ENCODE measurements around the gene CALM1.
"Not testable (repeated sequence)": the region's sequence is repeated elsewhere in the genome, so short reads cannot be mapped to it uniquely, and the experiment has no call there.

The CALM1 gene

DNA sequence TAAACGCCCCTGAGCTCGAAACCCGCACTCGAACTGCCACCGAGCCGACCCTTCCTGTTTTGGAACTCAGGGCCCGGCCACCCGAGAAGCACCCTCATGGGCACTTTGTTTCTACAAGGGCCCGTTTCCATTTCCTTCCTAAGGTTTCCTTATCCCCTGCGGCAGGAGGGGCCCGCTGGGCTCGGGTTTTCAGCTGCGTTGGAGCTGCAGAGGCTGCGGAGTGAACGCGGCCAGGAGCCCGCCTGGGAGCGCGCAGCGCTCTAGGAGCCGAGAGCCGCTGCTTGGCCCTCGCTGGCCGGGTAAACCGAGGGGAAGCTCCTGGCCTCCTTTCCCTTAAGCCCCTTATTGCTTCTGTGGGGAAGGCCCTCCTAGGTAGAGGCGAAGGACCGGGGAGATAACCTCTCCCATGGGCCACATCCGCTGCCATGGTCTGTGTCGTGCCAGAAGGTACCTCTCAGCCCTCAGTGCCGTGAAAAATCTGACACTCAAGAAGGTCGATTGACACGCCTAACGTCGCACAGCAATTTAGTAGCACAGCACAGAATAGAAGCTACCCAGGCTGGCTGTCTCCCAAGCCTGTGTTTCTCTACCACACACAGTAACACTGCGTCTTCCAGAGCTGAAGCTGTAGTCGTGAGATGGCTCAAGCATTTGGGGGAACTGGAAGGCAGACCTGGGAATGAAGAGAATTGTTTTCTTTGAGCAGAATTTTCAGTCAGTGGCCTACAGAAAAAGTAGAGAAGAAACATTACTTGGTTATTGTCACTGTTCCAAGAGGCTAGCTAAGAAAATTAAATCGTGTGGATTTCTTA, 12.9 kb upstream of the CALM1 start:
- DNase-seq, result peak; percentile 32 to 53 (median 48)

DNA sequence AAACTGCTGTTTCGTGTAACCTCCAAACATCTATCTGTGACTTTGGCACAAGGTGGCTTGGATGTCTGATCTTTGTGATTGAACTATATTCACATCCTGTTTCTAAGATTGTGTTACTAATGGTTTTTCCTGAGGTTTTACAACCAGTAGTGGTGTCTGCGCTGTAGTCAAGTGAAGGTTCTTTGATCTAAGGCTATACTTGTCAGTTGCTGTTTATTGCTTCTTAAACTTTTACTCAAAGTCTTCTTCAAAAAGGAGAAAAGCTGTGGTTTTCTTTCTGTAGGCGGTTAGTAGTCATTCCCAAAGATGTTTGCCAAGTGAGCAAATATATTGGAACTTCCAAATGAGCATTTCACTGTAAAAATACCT, 12.3 kb upstream of the CALM1 start:
- no peak for DNase-seq

DNA sequence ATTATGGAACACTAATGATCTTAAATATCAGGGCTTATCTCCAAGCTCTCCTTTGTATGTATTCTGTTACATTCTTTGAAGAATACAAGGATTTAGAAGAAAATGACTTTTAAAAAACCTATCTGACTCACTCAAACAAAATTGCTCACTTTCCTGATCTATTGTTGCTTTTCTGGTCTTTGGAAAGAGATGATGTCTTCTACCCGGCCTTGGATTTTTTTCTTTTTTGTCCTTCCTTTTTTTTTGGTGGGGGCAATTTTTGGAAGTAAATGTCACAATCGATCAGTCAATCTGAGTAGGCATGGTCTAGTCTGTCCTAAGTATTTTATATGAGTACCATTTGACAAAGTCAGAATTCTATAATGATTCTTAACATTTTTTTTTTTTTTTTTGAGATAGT, 10.5 kb upstream of the CALM1 start:
- DNase-seq, result no peak

DNA sequence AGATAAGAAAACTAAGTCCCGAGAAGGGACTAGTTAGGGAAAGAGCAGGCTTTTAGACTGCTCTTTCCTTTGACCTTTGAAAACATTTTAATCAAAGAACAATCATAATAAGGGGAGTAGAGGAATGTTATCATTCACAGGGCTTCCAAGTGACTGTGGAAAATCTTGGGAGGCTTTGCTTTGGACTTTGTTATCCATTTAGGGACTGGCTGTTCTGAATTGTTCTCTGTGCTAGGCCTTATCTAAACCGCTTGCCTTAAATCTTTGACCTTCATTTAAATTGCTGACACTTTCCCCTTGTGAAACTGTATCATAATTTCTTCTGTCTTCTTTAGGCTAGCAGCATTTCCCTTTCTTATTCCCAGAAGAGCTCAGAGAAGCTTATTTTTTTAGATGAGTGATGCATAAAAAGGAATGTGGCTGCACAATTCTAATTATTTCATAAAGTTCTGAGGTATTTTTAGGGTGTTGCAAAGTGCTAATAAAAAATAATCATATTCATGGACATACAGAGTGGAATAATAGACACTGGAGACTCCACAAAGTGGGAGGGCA, 9.5 kb upstream of the CALM1 start:
- no peak for DNase-seq

DNA sequence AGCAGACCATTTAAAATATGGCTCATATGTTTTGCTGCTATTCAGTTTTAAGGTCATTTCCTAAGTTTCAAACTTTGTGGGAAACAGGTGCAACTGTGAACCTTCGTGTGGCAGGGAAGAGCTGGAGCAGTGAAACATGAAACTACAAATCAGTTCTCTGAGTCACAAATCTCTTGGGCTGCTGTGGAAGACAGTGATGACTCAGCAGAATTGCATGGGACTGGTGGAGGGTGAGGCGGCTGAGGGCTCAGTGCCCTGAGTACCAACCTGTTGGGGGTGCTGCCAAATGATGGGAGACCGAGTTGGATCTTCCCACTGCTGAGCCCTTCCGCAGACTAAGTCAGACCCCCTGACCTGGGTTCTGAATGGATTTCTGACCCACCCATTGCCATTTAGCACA, 8.4 kb upstream of the CALM1 start:
- no peak for DNase-seq

DNA sequence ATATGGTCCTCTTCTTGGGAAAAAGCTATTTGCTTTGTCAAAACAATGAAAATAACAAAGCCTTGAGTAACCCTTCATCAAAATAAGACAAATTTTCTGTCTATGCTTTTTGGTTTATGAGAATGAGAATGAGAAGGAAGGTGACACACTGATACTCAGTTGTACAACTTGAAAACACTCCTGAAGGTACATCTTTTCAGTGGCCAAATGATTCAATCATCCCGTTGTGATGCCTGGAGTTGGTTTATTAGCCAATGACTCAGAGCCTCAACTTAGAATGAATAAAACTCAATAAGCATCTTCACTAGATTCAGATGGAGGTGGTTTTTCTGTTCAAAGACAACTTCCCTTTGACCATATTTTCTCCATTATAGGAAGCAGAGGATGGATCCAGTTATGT, 7.8 kb upstream of the CALM1 start:
- DNase-seq, result no peak

DNA sequence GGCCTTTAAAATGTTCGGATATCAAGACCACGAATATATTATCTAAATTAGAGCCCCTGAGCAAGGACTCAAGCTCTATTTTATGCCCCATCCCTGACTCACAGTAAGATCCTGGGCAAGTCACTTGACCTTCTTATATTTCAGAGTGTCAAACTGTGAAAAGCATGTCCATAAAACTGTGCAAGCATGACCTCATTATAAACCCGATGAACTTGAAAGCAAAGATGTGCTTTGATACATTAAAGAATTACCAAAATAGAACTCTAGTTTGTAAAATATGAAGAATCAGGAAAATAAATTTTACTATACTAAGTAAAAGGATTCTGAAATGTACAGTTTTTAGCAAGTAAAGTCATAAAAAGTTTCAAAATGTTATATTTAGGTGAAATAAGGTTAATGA, 2.9 kb upstream of the CALM1 start:
- no peak for DNase-seq

DNA sequence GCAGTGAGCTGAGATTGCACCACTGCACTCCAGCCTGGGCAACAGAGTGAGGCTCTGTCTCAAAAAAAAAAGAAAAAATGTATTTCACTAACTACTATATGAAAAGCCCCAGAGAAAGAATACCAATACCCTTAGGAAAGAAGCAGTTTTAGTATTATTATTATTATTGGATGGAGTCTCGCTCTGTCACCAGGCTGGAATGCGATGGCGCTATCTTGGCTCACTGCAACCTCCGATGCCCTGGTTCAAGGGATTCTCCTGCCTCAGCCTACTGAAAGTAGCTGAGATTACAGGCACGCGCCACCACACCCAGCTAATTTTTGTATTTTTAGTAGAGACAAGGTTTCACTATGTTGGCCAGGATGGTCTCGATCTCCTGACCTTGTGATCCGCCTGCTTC, 2.0 kb upstream of the CALM1 start:
- DNase-seq, result not testable (repeated sequence)

DNA sequence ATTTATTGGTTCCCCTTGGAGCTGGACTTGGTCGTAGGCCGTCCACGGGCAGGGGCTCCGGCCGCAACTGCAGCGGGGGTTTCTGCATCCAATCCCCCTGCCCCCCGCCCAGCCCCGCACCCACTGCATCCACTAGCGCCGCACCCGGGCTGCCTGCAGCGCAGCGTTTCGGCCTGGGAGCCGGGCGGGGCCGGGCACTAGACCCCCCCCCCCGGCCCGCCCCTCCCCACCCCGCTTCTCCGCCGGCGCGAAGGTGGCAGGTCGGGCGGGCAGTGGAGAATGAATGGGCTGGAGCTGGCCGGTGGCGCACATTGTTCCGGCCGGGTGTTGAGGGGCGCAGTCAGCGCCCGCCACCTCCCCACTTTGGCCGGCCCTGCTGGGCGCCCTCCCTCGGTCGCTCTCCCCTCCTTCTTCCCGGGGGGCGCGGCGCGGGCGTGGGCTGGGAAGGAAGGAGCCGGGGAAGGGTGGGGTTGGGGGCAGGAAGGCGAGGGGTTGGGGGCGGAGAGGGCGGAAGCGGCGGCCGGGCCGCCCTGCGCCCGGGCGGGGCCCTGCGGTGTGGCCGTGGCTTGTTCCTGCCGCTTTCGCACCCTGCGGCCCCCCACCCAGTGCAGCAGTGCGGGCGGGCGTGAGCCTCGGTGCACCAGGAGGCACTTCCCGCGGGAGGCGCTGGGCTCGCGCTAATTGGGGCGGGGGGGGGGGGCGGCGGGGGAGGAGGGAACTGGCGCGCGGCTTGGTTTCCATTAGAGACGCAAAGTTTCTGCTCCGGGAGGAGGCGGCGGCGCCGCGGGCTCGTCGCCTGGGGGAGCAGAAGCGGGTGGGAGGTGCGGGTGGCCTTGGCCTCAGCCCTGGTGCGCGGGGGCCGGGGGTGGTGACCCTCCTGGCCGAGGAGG, 841 bp downstream of the CALM1 start:
- peak in 3 of 4 experiments; percentile 31 to 62 (median 62) for DNase-seq

DNA sequence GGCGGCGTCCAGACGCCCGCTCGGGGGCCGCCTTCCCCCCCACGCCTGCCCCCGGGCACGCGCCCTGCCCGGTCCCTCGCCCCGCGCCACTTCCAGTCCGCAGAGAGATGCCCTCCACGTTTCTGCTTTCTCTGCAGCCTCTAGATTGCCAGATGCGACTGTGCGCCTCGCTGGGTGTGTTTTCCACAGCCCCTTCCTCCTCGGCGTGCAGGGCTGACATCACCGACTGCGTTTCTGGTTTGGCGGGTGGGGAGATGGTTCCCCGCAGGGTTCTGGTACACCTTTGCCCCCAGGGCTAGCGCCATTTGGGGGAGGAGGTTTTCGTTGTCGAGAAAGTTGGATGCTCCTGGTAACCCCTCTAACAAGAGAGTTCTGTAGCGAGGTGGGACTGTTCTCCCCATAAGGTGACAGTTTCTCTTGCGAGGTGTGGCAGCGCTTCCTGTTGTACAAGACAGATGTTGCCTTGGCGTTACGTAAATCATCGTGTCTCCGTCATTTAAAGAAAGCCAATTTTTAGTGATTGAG, 1.5 kb downstream of the CALM1 start:
- peak in 3 of 4 experiments; percentile 28 to 44 (median 33) for DNase-seq

DNA sequence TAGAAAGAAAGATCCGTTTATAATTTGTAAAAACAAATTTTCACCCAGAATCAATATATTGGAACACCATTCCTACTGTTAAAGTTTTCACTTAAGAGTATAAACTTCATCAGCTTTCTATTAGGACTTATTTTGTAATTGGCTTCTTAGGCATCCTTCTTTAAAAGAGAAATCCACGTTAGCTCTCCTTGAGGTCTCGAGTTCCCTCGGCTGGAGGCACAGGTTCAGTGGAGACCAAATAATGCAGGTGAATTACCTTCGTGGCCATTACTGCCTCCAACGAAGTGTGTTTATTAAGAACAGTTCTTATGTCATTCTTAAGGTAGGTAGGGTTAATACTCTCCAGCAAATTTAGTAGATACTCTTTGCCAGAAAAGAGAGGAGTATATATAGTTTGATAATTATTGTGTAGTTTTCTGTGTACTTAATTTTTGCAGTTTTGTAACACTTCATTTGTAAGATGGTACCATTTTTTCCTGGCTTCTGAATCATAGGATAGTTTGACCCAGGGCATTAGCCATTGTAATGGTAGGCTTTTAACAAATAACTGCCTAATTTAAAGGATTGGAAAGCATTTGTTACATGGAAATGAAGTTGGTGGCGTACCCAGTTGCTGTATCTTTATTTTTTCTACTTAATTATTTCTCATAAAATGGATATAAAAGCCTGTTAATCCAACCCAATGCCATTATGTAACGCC, 2.2 kb downstream of the CALM1 start:
- DNase-seq, result no peak

DNA sequence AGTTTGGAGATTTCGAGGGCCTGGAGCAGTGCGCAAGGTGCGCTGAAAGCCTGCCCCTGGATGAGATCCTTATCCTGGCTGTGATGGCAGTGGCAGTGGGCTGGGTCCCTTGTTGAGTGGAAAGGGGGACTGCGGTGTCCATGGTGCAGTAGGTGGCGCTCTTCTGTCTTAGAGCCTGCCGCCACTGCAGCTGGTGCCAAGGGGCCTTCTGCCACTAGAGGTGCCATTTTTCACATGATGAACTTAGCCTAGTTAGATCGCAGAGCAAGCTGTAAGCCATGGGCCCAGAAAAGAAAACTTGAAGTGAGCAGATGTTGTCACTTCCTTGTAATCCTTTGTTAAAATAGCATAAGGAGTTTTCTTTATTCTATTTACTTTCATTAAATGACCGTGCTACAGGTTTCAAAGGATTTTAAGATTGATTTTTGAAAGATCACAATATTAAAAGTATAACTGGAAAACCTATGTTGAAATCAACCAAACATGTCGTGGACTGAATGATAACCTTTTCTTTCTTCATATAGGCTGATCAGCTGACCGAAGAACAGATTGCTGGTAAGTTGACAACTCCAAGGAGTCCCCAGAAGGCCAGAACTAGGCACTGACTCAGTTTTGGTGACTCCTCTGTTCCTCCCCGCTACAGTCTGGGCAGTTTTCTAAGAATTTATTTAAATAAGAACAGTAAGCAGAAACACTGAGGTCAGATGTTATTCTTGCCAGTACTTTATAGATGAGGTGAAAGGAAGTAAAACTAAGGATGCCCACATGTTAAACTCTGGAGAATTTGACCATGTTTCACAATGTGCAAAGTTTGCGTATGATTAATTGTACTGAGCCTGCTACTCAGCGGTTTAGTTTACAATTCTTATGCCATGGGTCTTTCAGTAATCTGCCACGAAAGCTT, 3.0 kb downstream of the CALM1 start:
- peak; percentile 54 to 79 (median 68) for DNase-seq

DNA sequence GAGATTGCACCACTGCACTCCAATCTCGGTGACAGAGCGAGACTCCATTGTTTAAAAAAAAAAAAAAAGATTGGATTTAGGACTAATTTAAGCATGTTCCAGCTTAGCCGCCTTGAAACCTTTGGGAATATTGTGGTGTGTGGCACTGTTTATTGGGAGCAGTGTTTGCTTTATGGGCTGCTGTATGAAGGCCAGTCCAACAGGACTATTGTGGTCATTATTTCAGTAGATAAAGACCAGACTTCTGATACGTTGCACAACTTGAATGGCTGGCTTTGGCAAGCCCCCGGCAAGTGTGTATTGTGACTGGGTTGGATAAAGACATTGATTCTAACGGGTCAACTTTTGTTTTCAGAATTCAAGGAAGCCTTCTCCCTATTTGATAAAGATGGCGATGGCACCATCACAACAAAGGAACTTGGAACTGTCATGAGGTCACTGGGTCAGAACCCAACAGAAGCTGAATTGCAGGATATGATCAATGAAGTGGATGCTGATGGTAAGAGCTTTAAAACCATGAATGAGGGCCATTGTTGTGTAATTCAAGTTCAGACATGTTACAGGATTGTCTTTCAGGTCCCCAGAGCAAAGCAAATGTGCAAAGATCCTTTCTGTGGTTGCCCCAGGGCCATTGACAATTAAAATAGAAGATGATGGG, 4.2 kb downstream of the CALM1 start:
- DNase-seq, result no peak

DNA sequence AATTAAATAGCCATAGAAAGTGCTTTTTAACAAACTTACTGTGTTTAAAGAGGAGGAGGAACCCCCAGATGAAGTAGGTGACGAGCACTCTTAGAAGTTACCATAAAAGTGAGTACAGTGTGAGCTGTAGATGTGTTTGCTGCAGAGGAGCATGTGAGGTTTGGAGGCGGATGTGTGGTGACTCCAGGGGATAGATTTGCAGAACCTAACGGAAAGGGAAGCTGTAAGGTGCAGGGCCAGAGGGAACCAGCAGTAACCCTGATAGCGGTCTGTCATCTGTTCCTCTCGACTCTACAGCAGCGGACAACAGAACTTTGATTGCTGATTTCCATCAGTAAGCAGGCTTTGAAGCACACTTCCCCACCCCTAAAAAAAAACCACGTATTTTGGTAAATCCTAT, 5.2 kb downstream of the CALM1 start:
- no peak for DNase-seq

DNA sequence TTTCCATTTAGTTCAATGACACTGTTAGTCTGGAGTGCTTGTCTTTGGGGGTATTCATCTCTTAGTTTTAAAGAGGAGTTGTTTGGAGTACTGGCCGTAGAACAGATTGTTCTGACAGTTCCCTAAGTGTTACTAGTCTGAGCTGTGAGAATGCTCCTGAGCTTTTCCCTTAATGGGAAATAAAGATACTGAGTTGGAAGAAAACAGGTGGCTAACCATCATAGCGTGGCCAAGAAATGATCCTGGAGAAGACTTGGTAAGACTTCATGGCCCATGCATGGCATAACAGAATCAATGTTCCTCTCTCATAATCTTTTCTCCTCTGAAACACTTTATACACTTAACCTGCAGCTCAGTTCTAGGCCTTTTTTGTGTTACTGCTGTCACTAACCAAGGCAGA, 6.2 kb downstream of the CALM1 start:
- no peak for DNase-seq

DNA sequence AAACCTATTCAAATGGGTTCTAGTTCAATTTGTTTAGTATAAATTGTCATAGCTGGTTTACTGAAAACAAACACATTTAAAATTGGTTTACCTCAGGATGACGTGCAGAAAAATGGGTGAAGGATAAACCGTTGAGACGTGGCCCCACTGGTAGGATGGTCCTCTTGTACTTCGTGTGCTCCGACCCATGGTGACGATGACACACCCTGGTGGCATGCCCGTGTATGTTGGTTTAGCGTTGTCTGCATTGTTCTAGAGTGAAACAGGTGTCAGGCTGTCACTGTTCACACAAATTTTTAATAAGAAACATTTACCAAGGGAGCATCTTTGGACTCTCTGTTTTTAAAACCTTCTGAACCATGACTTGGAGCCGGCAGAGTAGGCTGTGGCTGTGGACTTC, 8.3 kb downstream of the CALM1 start:
- DNase-seq, result no peak

DNA sequence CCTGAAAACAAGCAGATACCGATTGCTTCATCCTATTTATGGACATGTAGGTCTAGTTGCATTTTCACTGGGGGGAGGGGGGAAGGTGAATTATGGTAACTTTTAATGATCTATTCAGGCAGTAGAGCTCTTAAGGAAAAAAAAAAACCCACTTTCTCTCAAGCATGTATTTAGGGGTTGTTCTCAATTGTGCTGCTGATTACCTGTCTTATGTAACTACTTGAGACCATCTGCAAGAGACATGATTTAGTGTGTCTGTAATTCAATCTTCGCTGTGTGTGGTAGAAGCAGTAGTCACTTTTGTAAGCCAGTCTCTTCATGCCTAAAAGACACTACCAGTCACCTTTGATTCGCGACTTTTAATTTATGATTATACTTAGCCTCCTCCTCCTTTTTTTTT, 8.9 kb downstream of the CALM1 start:
- DNase-seq, result no peak

DNA sequence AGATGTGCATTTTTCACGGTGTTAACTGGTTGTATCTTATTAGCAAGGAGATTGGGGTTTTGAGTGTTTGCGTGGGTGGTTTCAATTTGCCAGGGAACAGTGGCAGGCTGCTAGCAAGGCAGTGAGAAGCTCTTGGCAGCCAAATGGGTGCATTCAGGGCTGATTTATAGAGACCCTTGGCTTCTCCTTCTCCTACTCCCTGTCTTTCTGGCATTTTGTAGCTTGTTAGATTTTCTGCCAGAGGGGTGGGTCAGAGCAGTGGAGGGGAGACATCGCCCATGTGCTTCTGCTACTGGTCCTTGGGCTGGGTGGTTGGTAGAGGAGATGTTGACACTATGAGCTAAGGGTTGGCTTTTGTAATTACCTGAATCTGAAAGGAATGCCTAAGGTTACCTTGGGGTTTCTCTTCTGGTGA, 9.6 kb downstream of the CALM1 start:
- DNase-seq, result no peak

DNA sequence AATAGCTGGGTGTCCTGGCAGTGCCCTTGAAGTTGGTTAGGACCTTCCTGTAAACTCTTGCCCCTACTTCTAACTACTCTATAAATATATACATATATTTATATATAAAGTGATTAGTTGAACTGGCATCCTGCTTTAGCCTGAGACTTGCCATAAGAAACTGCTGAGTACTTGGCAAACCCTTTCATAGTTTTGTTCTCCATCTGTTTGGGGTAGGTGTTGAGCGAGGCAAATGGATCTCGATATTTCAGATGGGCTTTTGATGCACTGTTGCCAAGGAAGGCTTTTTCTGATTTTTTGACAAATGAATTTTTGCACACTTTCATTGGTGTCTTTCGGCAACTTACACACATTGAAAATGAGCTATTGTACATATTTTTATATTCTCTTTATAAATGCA, 10.4 kb downstream of the CALM1 start:
- no peak for DNase-seq

DNA sequence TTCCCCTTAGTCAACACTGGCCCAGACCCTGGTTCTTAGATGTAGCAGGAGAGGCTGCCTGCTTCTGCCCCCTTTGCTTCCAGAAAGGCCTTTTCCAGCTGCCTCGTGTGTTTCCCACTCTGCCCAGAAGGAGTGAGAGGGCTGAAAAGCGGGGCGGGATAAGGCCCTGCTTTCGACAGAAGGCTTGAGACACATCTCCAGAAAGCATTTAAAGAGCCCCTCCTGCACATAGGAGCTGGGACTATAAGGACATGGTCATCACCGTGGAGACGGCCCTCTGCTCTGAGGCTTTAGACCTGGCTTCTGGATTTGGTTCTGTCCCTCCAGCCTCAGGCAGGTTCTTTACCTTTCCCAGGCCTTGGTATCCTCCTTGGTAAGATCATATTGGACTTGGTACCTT, 11.9 kb downstream of the CALM1 start:
- no peak for DNase-seq

DNA sequence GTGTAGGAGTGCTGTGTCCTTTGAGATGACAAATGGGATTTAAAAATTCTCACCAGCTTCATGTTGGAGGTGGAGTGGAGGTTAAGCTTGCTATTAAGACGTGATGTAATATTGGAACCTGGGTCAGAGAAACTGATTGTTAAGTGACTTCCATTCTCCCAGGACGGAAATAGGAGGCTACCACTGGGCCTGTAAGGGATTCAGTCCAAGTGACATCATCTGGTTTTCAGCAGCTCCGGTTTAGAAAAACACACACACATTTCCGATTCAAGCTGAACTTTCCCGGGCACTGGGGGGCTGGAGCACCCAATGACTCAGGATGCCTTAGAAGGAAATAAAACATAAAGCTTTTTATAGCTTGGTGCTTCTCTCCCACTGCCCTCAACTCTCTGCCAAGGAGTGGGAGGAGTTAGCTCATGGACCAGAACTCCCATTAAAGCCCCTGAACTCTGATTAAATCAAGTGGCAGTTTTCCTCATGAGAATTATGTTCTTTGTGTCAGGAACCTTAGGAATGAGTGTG, 12.4 kb downstream of the CALM1 start:
- DNase-seq, result no peak
